ENCODE measurements around the gene PPM1L. TPM values are rescaled to one million over a fixed set of nuclear protein-coding genes. Genes with fewer than 3 reads are reported as not detected.

The PPM1L gene
- total RNA-seq, 1 experiment from 2014 or later: 7.3 TPM

DNA sequence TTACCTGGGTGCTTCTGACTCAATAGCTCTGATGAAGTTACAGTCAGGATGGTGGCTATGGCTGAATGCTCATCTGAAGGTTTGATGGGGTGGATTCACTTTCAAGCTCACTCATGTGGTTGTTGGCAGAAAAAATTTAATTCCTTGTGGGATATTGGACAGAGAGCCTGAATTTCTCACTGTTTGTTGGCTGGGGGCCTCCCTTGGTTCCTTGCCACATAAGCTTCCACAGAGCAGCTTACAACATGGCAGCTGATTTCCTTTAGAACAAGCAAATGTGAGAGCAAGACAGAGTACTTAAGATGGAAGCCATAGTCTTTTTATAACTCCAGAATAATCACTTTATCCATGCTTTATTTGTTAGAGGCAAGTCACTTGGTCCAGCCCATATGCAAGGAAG is 150.6 kb downstream of the PPM1L start:
- H3K4me1 Mint-ChIP-seq: peaks cover 4 to 16% of the 10 kb centered on the region in 2 experiments; a peak in 3 of 4 replicates
- Histone ChIP-seq H3K9ac (ENCODE audit: extremely low read depth, insufficient read length, low read length) (no peak overlapping the region), H4K5ac (ENCODE audit: insufficient read length, low read depth, low read length) (no peak overlapping the region)

More for the DNA sequence above, 150.6 kb downstream of the PPM1L start:
- Histone ChIP-seq H3K23me2 (ENCODE audit: insufficient read length, low read depth, low read length, poor library complexity, severe bottlenecking) (no peaks in the 10 kb centered on the region), H3K79me1 (ENCODE audit: insufficient read depth, low read depth, low read length, poor library complexity, severe bottlenecking) (no peaks in the 10 kb centered on the region), H3K27ac (ENCODE audit: insufficient read length, low read depth, low read length) (no peak overlapping the region), H4K8ac (replicated peaks; ENCODE audit: insufficient read length, low read depth, low read length) (no peak overlapping the region), H4K20me1 (ENCODE audit: control insufficient read depth, insufficient read depth, insufficient read length) (no peaks in the 10 kb centered on the region), H2BK12ac (ENCODE audit: insufficient read length, low read depth, low read length) (no peak overlapping the region), H3K4me2 (ENCODE audit: insufficient read depth, insufficient read length, low read length) (no peak overlapping the region), H3K14ac (ENCODE audit: insufficient read depth, low read length) (no peak overlapping the region), H3K27me3 (ENCODE audit: insufficient read depth, low read length) (no peaks in the 10 kb centered on the region), H2BK5ac (ENCODE audit: insufficient read length, low read length) (no peak overlapping the region), H2BK120ac (ENCODE audit: low read depth, low read length, poor library complexity, severe bottlenecking) (no peak overlapping the region), H2BK20ac (ENCODE audit: low read depth, low read length, poor library complexity, severe bottlenecking) (no peak overlapping the region), H3K23ac (ENCODE audit: insufficient read length, low read depth, low read length) (no peak overlapping the region), H4K91ac (ENCODE audit: insufficient read length, low read depth, low read length) (no peak overlapping the region), H3K4ac (ENCODE audit: low read depth, low read length) (no peak overlapping the region), H2AFZ (ENCODE audit: low read length) (no peak overlapping the region), H3K4me1 (ENCODE audit: insufficient read depth, low read length) (no peaks in the 10 kb centered on the region), H3K56ac (ENCODE audit: insufficient read length, low read depth, low read length) (no peak overlapping the region), H3K79me2 (ENCODE audit: insufficient read depth, low read length) (no peaks in the 10 kb centered on the region), H3T11ph (ENCODE audit: low read length) (no peak overlapping the region), H3K9me3 (ENCODE audit: control insufficient read depth, low read depth, low read length) (no peaks in the 10 kb centered on the region), H2BK15ac (ENCODE audit: low read depth, low read length) (no peak overlapping the region), H3K18ac (ENCODE audit: insufficient read length, low read depth, low read length) (no peak overlapping the region), H2AK5ac (ENCODE audit: insufficient read length, low read length) (no peak overlapping the region)
- Mint-ChIP-seq H3K9me3 (peaks cover 2 to 8% of the 10 kb centered on the region in 2 experiments; a peak in 2 of 5 replicates), H3K4me3 (no peak overlapping the region), H3K36me3 (ENCODE audit: insufficient read depth in 1 of 3, low read depth in 3 of 3) (peaks cover 0 to 8% (median 2%) of the 10 kb centered on the region in 3 experiments; a peak in 3 of 7 replicates), H3K27ac (no peak overlapping the region), H3K27me3 (ENCODE audit: low read depth) (no peaks in the 10 kb centered on the region; the same call in 1 of the 2 replicates)
- no peak for DNase-seq
- TF ChIP-seq, protein P1, sequence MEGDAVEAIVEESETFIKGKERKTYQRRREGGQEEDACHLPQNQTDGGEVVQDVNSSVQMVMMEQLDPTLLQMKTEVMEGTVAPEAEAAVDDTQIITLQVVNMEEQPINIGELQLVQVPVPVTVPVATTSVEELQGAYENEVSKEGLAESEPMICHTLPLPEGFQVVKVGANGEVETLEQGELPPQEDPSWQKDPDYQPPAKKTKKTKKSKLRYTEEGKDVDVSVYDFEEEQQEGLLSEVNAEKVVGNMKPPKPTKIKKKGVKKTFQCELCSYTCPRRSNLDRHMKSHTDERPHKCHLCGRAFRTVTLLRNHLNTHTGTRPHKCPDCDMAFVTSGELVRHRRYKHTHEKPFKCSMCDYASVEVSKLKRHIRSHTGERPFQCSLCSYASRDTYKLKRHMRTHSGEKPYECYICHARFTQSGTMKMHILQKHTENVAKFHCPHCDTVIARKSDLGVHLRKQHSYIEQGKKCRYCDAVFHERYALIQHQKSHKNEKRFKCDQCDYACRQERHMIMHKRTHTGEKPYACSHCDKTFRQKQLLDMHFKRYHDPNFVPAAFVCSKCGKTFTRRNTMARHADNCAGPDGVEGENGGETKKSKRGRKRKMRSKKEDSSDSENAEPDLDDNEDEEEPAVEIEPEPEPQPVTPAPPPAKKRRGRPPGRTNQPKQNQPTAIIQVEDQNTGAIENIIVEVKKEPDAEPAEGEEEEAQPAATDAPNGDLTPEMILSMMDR (conservative IDR thresholded peaks at IDR 0.05): no peak
